Measurements from ENCODE around the gene KIF3B.
A peak's percentile ranks its signal among the peaks of the same experiment; 100 is the strongest.
"Not testable (repeated sequence)": the region's sequence is repeated elsewhere in the genome, so short reads cannot be mapped to it uniquely, and the experiment has no call there.

Gene KIF3B

DNA sequence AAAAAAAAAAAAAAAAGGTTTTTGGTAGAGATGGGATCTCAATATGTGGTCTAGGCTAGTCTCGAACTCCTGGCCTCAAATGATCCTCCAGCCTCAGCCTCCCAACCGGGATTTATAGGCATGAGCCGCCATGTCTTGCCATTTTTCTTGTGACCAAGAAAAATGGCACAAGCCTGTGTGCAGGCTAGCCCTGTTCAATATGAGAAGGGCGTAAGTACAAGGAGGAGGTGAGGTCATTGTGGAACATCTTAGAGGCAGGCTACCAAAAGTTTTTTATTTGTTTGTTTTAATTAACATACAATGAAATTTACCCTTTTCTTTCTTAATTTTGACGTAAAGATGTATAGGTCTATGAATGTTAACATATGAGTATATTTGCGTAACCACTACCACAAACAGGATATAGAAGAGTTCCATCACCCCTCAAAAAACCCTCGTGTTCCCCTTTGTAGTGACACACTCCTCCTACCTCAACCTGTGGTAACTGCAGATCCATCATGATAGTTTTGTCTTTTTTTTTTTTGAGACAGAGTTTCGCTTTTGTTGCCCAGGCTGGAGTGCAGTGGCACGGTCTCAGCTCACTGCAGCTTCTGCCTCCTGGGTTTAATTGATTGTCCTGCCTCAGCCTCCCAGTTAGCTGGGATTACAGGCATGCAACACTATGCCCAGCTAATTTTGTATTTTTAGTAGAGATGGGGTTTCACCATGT lies 28.3 kb upstream of the KIF3B start:
- DNase-seq, result no peak

DNA sequence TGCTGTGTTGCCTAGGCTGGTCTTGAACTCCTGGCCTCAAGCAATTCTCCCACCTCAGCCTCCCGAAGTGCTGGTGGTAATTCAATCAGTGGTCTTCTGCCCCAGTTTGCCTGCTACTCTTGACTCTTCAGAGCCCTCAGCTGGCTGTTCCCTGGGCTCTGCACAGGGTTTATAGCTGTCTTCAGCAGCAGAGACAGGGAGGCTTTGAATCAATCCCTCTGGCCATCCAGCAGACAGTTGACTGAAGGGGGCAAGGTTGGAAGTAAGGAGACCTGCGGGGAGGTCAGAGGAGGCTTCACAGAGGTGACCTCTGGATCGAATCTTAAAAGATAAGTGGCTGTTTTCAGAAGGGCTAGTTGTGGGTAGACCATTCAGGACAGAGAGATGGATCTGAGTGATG lies 26.0 kb upstream of the KIF3B start:
- no peak for DNase-seq

DNA sequence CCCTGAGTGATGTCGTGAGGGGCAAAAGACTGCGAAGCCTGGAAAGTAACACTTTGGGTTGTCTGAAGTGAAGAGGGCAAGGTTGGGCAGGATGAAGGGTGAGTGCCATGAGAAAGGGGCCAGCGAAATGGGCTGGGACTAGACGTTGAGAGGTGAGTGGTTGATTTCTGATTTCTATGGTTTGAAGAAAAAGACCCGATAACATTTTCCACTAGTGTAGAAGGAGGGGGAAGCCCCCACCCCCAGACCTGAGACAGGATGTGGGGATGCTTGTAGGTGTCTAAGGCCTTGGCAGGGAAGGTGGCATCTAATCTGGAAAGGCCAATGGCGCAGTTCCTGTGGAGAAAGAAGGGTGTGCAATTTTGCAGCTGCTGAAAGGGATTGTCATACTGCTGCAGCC lies 25.3 kb upstream of the KIF3B start:
- no peak for DNase-seq

DNA sequence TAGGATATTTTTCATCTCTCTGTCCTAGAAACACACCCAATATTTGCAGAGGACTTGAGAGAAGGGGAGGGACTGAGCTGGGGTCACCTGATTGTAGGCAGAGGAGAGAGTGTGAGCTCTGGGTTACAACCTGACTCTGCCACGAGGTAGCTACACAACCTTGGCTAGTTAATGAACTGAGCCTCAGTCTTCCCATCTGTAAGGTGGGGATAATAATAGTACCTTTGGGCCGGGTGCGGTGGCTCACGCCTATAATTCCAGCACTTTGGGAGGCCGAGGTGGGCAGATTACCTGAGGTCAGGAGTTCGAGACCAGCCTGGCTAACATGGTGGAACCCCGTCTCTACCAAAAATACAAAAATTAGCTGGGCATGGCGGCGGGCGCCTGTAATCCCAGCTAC lies 16.5 kb upstream of the KIF3B start:
- not testable (repeated sequence) for DNase-seq

DNA sequence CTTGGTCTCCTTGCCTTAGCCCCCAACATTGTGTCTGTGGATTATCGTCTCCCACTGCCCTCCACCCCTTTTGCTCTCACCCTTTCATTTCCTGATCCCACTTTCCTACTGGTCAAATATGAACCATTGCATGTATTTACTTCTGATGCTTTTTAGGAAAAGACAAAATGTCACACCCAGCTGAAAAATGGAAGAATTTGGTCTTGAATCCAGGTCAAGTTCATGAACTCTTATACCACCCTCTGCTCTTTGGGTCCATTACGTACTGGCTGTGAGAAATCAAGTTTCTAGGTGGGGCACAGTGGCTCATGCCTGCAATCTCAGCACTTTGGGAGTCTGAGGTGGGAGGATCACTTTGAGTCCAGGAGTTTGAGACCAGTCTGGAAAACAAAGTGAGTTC lies 15.8 kb upstream of the KIF3B start:
- no peak for DNase-seq

DNA sequence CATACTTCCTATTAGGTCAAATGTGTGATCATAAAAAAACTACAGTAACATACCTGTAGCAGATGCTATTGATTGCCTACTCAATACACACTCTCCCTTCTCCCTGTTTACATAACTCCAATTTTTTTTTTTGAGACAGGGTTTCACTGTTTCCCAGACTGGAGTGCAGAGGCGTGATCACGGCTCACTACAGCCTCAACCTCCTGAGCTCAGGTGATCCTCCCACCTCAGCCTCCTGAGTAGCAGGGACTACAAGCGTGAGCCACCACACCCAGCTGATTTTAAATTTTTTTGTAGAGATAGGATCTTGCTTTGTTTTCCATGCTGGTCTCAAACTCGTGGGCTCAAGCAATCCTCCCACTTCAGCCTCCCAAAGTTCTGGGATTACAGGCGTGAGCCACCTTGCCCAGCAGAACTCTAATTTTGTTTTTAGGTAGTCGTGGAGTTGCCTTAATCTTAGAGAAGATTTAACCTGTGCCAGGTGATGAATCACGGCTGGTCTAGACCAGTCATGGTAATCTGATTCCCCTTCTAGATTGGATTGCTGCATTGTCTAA lies 14.0 kb upstream of the KIF3B start:
- no peak for DNase-seq

DNA sequence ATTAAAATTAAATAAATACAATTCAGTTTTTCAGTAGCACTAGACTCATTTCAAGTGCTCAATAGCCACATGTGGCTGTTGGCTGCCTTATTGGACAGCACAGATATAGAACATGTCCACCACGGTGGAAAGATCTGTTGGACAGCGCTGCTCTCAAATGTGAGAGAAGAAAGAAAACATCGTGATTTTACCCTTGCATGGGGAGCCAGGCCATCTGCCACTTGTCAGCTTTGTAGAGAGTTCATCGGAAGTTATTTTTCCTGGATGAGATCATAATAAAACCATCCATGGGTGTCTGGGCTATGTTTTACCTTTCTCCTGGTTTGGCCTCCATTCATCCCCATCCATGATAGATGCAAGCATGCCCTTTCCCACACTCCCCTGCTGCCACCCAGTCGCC lies 5.8 kb upstream of the KIF3B start:
- DNase-seq, result no peak

DNA sequence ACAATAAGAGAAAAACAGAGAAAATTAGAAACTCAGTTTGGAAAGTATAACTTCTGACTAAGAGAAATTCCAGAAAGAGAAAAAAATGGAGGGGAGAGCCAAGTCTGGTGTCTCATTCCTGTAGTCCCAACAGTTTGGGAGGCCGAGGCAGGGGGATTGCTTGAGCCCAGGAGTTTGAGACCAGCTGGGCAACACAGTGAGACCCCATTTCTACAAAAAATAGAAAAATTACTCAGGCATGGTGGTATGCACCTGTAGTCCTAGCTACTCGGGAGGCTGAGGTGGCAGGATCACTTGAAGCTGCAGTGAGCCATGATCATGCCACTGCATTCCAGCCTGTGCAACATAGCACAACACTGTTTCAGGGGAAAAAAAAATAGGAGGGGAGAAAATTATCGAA lies 3.1 kb upstream of the KIF3B start:
- no peak for DNase-seq

DNA sequence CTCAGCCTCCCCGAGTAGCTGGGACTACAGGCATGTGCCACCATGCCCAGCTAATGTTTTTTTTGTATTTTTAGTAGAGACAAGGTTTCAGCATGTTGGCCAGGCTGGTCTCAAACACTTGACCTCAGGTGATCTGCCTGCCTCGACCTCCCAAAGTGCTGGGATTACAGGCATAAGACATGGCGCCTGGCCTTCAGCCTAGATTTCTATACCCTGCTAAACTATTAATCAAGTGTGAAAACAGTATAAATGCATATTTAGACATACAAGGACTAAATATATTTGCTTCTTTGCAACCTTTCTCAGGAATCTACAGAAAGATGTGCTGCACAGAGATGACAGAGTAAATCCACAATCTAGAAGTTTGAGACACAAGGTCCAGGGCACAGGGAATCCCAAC lies 2.3 kb upstream of the KIF3B start:
- not testable (repeated sequence) for DNase-seq

DNA sequence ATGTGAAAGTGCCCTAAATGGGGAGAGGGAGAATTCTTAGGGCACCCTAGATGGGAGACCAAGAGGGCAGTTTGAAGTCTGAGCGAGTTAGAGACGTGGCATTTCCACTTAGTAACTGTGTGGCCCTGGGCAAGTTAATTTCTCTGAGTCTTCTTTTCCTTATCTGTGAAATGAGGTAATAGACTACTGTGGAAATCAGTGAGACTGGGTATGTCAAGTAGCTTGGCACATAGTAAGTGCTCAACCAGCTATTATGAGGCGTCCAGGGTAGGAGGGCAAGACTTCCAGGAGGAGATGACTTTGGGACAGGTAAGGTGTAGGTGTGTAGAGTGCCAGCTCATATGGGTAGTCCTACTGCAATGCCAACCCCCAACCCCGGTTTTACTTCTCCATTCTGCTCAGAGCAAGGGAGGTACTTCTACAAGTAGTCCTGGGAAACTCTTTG lies 770 bp downstream of the KIF3B start:
- DNase-seq, result no peak

DNA sequence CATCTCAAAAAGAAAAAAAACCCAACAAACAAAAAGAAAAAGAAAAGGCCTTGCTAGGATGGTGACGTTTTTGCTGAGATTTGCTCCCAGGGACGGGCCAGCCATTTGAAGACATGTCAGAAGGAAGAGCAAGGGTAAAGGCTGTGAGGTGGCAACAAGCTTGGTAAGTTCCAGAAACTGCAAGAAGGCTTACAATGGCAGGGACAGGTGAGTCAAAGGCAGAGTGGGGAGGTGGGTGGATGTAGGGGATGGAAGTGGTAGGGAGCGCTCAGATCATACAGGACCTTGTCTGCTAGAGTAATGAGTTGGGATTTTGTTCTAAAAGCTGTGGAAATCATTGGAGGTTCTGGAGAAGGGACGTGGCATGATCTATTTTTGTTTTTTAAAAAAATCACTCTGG lies 4.3 kb downstream of the KIF3B start:
- DNase-seq, result no peak

DNA sequence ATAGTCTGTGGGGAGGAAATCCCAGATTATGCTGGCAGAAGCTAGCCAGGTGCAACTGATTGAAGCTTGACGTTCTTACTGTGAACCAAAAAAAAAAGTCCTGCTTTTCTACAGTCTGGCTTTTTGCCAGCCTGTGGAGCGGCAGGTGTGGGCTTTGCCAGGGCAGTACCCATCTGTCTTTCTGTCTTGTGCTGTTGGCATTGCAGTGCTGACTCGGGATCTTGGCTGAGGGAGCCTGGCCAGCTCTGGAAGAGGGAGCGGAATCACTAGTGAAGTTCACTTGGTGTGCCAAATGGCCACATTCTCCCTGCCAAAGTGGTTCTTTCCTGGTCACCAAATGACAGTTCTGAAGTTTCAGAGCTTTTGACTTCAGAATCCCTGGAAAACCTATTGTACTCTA lies 5.0 kb downstream of the KIF3B start:
- DNase-seq, result peak; percentile 55

DNA sequence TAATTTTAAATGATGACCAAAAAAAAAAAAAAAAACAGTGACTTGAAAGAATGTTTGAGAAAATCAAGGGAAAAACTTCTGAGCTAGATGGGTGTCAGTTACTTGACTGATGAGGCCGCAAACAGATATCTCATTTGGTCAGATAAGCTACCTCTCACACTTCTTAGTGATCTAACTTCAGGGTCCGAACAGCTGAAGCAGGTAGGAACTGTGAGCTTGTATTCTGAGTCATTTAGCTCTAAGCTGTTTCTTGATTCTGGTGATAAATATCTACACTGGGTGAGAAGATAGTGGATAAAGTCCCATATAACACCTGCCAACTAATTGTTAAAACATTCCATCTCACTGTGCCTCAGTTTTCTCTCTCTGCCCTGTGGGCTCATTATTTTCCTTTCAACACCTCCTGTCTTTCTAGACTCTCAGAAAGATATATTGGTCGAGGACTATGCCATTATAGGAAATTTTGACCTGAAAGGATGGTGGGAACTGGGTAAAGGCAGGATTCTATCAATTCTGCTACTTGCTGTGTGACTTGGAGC lies 7.7 kb downstream of the KIF3B start:
- DNase-seq, result no peak

DNA sequence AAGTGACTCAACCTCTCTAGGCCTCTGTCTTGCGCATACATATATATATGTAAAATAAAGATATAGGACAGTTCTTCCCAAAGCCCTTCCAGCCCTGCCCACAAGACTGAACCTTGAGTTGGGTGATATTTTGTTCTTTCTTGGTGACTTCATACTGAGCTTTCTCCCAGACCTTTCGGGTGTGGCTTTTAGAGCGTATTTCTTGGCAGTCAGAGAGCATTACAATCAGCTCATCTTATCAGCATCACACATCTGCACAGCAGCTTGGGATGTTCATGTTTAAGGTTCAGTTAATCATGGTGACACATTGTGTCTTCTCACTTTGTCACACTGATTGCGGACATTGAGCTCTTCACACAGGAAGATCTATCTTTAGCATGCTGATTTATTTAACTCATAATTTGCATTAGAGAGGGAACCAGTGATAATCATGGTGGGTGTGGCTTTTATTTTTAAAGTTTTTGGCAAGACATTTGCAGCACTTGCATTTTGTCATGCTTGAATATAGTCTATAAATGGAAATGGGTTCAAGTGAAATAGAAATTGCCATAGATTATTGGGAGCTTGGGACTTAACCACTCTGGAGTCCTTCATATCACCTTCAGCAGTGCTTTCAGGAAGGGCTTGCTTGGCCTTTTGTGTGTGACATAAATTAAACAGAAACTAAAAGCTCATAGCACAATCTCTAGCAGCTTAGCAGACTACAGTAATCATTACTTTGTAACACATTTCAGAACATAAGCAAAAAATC lies 8.3 kb downstream of the KIF3B start:
- no peak for DNase-seq

DNA sequence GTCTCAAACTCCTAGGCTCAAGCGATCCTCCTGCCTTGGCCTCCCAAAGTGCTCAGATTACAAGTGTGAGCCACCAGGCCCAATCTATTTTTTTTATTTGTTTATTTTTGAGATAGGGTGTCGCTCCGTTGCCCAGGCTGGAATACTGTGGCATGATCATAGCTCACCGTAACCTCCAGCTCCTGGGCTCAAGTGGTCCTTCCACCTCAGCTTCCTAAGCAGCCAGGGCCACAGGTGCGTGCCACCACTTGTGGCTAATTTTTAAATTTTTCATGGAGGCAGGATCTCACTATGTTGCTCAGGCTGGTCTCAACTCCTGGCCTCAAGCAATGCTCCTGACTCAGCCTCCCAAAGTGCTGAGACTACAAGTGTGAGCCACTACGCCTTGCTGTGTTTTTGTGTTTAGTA lies 9.8 kb downstream of the KIF3B start:
- no peak for DNase-seq

DNA sequence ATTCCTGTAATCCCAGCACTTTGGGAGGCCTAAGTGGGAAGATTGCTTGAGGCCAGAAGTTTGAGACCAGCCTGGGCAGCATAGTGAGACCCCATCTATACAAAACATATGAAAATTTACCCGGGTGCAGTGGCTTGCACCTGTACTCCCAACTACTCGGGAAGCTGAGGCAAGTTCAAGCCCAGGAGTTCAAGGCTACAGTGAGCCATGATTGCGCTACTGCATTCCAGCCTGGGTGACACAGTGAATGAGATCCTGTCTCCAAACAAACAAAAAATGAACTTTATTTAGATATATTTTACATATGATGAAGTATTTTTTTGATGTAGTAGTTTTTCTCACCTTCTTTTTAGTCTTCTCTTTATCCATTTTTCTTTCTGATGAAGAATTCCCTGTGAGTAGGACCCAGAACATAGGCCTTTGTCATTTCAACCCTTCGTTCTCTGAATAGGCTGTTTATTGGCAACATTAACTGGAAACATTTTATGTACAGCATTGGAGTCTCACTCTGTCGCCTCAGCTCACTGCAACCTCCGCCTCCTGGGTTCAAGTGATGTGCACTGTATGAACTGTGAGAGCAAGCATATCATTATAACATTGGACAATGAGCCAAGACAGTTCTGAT lies 10.9 kb downstream of the KIF3B start:
- no peak for DNase-seq

DNA sequence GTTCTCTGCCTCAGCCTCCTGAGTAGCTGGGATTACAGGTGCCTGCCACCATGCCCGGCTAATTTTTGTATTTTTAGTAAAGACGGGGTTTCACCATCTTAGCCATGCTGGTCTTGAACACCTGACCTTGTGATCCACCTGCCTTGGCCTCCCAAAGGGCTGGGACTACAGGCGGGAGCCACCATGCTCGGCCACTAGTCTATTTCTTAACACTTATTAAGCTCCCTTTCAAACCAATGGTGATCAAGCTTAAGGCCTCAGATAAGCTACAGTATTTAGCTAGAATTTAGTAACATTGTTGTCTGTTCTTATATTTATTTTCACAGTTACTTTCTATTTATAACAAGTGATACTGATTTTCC lies 11.8 kb downstream of the KIF3B start:
- not testable (repeated sequence) for DNase-seq

DNA sequence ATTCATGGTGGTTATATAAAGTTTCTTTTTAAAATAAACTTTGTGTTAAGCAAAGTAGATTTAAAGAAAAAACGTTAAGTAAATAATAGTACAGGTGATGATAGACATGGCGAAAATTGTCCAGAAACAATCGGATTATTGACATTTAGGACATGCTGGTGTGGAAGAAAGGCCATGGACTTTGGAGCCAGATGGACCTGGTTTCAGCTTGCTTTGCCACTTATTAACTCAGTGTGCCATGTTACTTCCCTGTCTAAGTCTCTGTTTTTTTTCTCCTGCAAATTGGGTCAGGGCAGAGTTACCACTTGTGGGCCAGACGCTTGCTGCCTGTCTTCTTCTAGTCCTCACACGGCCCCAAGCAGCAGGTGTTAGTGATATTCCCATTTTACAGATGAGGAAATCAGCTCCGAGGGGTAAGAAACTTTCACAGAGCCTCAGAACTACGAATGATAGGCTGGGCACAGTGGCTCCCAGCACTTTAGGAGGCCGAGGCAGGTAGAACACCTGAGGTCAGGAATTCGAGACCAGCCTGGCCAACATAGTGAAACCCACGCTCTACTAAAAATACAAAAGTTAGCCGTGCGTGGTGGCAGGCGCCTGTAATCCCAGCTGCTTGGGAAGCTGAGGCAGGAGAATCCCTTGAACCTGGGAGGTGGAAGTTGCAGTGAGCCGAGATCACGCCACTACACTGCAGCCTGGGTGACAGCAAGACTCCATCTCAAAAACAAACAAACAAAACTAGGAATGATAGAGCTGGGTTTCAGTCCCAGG lies 12.4 kb downstream of the KIF3B start:
- DNase-seq, result no peak

DNA sequence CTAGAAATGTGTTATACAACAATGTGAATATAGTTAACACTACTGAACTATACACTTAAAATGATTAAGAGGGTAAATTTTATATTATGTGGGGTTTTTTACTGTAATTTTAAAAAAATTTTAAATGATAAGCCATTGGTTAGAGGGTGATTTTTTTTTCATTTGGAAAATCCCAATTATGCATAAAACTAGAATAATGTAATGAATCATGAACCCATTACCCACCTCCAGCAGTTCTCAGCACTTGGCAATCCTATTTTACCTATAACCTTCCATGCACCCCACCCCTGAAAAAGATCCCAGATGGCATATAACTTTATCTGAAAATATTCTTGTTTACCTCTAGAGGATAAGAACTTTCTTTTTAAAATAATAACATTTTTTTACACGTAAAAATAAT lies 13.7 kb downstream of the KIF3B start:
- no peak for DNase-seq

DNA sequence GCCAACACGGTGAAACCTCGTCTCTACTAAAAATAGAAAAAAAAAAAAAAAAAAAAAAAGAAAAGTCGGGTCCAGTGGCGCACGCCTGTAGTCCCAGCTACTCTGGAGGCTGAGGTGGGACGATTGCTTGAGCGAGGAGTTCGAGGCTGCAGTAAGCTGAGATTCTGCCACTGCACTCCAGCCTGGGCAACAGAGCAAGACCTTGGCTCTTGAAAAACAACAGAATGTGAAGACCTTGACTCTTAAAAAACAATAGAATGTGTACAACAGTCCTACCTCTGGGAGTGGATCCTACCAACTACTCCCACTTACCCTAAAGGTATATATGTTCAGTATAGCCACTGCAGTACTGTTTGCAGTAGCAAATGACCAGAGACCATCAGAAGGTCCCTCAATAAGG lies 15.1 kb downstream of the KIF3B start:
- DNase-seq, result no peak

DNA sequence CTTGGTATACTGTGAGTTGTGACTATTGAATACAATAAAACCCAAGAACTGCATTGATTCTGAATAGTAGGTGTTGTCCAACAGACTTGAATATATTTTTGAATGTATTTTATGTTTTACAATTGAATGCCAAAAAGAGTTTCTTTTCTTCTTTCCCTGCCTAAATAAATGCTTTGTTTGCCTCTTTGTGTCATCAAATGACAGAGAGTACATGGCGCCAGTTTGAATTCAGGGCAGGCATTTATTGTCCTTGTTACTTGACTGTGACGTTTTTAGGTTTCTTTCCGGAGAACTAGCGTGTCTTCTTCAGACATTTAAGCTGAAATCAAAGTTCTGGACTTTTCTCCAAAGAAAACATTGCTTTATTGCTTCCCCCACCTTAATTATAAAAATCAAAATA lies 16.6 kb downstream of the KIF3B start:
- DNase-seq, result no peak

DNA sequence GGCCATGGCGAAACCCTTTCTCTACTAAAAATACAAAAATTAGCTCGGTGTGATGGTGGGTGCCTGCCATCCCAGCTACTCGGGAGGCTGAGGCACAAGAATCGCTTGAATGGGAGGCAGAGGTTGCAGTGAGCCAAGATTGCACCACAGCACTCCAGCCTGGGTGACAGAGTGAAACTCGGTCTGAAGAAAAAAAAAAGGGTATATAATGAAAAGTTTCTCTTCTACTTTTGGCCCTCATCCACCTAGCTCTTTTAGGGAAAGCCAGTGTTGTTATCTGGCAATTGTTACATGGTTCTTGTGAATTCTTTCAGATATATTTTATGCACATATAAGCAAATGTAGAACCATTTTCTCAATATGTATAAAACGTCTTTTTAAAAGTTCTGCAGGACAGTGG lies 19.0 kb downstream of the KIF3B start:
- no peak for DNase-seq

DNA sequence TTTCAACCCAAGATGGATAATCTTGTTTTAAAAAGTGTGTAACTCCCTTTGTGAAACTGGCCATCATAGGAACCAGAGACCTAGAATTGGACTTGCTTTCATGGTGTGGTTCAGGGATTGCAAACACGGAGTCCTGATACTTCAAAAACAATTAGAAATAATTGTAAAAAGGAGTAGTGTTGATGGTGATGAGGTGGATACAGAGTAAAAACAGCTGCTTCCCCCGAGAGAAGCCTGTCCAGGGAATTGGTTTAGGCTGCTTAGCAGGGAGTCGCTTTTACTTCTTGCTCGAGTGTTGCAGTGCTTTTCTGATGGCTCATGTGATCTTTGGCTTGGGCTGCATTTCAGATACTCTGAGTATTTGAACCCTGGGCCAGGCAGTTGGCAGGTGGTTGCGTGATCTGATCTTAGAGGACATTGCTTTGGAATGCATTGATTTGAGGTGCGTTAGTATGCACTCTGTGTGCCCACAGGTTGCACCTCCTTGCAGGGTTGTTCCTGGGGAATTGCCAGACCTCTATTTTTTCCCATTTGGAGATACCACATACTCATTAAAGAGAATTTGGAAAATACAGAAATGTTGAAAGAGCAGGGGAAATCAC lies 19.5 kb downstream of the KIF3B start:
- DNase-seq, result no peak

Data from NCI-H2107 (cell line).